Mesodermal cell (in vitro differentiated cells): ENCODE data around the gene KIRREL1.
A peak's percentile ranks its signal among the peaks of the same experiment; 100 is the strongest.

ENCODE experiments used
- H3K27ac ChIP-seq: 2 replicates; pipeline ENCODE4 v1.7.0; 2013; ENCODE audit warnings: mild to moderate bottlenecking, low read depth, low read length, moderate library complexity; ENCODE audit not compliant: severe bottlenecking
- H3K36me3 ChIP-seq: 2 replicates; pipeline ENCODE4 v1.7.1; 2013; ENCODE audit warnings: mild to moderate bottlenecking, low read length, moderate library complexity; ENCODE audit not compliant: control insufficient read depth, insufficient read depth
- H3K4me1 ChIP-seq: one replicate; pipeline ENCODE4 v1.7.1; 2013; ENCODE audit warnings: mild to moderate bottlenecking, low read length; ENCODE audit not compliant: insufficient read depth, control insufficient read depth, poor library complexity, severe bottlenecking
- H3K4me3 ChIP-seq: 2 replicates; pipeline ENCODE4 v1.7.0; 2013; ENCODE audit warnings: low read length, control low read depth, mild to moderate bottlenecking; ENCODE audit not compliant: insufficient read depth, poor library complexity, severe bottlenecking; ENCODE audit errors: extremely low read depth
- H3K9me3 ChIP-seq: 2 replicates; pipeline ENCODE4 v1.7.1; 2013; ENCODE audit warnings: mild to moderate bottlenecking, low read length, moderate library complexity; ENCODE audit not compliant: control insufficient read depth
- WGBS, 2 experiments: methylation state at CpG; one replicate each; pipeline ENCODE4 v1.1.5; 2013; ENCODE audit warnings: missing lambda C conversion rate in 2 of 2; ENCODE audit not compliant: insufficient coverage in 2 of 2; 5-methylcytosine and 5-hydroxymethylcytosine counted together

Gene KIRREL1

GRCh38 chr1:158007667-158008386 lies 14.4 kb downstream of the KIRREL1 start:
- peaks cover 29% of the 10 kb centered on the region for H3K36me3 ChIP-seq
- no peaks in the 10 kb centered on the region for H3K9me3 ChIP-seq
- WGBS, 2 experiments: 41 to 53% methylated on average over 3 to 9 of the region's 15 CpGs
- peak overlapping the region; percentile 100 for H3K27ac ChIP-seq
- H3K4me1 ChIP-seq: peaks cover 86% of the 10 kb centered on the region
- no peak overlapping the region for H3K4me3 ChIP-seq

DNA sequence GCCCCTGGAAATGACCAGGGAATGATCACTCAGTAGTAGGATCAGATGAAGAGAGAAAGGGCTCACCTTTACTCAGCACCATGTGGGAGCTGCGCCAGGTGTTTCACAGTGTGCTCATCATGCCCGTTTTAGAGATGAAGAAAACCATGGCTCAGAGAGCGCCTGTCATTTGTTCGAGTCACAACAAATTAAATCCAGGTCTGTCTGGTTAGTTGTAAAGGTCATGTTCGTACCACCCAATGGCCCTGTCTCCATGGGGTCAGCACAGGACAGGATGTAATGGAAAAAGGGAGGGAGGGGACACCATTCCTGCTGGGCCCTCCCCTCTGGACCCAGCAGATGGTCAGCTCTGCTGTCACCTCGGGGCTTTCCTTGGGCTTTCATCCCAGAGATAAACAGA lies 15.2 kb downstream of the KIRREL1 start:
- Histone ChIP-seq H3K36me3 (peaks cover 29% of the 10 kb centered on the region), H3K9me3 (no peaks in the 10 kb centered on the region), H3K4me3 (no peak overlapping the region), H3K4me1 (peaks cover 86% of the 10 kb centered on the region), H3K27ac (peak overlapping the region; percentile 100)
- WGBS, 2 experiments: 80 to 86% methylated on average over 5 to 6 of the region's 6 CpGs

GRCh38 chr1:158011714-158012113 lies 18.3 kb downstream of the KIRREL1 start:
- no peak overlapping the region for H3K4me3 ChIP-seq
- H3K4me1 ChIP-seq: peaks cover 93% of the 10 kb centered on the region
- H3K36me3 ChIP-seq: peaks cover 14% of the 10 kb centered on the region
- H3K27ac ChIP-seq: peak overlapping the region; percentile 100
- H3K9me3 ChIP-seq: no peaks in the 10 kb centered on the region
- 76 to 80% methylated on average over 5 of the region's 5 CpGs for WGBS, 2 experiments

- Histone ChIP-seq H3K9me3 (no peaks in the 10 kb centered on the region), H3K4me1 (peaks cover 89% of the 10 kb centered on the region), H3K27ac (peak overlapping the region; percentile 23), H3K4me3 (no peak overlapping the region), H3K36me3 (peaks cover 2% of the 10 kb centered on the region)
- 57 to 60% methylated on average over 5 to 6 of the region's 12 CpGs for WGBS, 2 experiments
These were observed 20.6 kb downstream of the KIRREL1 start for GRCh38 chr1:158013840-158014730.

DNA sequence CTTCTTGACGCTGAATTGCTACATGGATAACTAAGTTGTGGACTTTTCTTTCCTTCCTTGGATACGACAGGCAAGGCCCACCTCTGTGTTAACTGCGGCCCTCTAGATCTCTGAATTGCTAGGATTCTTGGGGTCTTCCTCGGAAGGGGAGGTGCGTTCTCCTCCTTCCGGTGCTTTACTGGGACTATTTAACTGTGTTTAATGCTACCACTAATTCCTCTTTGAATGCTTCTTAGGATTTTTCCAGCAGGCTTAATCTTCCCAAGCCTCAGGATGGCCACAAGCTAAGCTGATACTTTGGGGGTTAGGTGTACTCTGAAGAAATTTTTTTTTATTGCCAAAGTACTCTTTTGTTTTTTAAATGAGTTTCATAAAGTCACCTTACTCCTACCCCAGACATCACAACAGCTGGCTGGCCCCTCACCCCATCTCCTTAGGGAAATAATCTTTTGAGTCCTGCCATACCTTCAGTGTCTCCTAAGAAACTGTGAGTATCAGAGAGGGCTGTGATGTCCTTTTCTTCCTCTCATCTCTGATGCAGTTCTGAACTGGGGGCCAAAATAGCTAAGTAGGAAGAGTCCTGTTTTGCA lies 21.4 kb downstream of the KIRREL1 start:
- H3K9me3 ChIP-seq: no peaks in the 10 kb centered on the region
- H3K27ac ChIP-seq: peak overlapping the region; percentile 23
- no peaks in the 10 kb centered on the region for H3K36me3 ChIP-seq
- peaks cover 86% of the 10 kb centered on the region for H3K4me1 ChIP-seq
- H3K4me3 ChIP-seq: no peak overlapping the region
- 36 to 61% methylated on average over 3 to 5 of the region's 6 CpGs for WGBS, 2 experiments

DNA sequence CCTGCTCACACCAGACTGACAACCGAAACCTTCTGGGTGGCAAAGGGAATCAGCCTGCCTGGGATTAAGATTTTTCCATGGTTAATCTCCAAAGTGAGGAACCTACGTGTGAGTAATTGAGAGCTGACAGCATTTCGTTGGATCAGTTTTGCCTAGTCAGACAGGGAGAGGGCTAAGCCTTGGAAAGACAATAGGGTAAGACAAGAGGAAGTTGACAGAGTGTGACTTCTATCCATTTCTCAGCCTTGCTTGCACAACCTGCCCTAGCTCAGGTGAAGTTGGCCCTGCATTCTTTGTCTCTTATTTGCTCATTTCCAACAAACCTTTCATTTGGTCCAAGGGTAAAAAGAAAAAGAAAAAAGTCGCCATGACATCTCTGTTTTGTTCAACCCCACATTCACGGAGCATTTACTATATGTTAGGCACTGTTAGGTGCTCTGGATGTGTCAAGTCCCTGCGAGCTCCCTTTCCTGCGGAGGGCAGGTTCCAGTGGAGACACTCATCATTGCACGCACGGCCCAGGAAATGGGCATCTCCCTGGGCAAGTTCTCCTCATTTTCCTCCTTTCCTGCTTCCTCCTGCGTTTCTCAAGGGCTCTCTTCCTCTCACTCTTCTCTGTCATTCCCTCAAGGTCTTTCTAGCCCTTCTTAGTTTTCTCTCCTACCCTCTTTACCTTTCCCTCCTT lies 23.3 kb downstream of the KIRREL1 start:
- Histone ChIP-seq H3K4me1 (peaks cover 89% of the 10 kb centered on the region), H3K4me3 (no peak overlapping the region), H3K27ac (peak overlapping the region; percentile 100), H3K36me3 (peaks cover 8% of the 10 kb centered on the region), H3K9me3 (no peaks in the 10 kb centered on the region)
- 57 to 69% methylated on average over 7 to 9 of the region's 10 CpGs for WGBS, 2 experiments

- Histone ChIP-seq H3K4me3 (no peak overlapping the region), H3K4me1 (peaks cover 90% of the 10 kb centered on the region), H3K36me3 (peaks cover 20% of the 10 kb centered on the region), H3K9me3 (no peaks in the 10 kb centered on the region), H3K27ac (peak overlapping the region; percentile 100)
- 57 to 94% methylated on average over 2 to 3 of the region's 4 CpGs for WGBS, 2 experiments
These were observed 24.6 kb downstream of the KIRREL1 start for GRCh38 chr1:158017800-158018595.

GRCh38 chr1:158019171-158019868 lies 25.9 kb downstream of the KIRREL1 start:
- Histone ChIP-seq H3K36me3 (peaks cover 28% of the 10 kb centered on the region), H3K9me3 (no peaks in the 10 kb centered on the region), H3K4me1 (peaks cover 87% of the 10 kb centered on the region), H3K4me3 (peak overlapping the region; percentile 6), H3K27ac (peak overlapping the region; percentile 100)
- 0% methylated on average over 1 to 2 of the region's 4 CpGs for WGBS, 2 experiments

DNA sequence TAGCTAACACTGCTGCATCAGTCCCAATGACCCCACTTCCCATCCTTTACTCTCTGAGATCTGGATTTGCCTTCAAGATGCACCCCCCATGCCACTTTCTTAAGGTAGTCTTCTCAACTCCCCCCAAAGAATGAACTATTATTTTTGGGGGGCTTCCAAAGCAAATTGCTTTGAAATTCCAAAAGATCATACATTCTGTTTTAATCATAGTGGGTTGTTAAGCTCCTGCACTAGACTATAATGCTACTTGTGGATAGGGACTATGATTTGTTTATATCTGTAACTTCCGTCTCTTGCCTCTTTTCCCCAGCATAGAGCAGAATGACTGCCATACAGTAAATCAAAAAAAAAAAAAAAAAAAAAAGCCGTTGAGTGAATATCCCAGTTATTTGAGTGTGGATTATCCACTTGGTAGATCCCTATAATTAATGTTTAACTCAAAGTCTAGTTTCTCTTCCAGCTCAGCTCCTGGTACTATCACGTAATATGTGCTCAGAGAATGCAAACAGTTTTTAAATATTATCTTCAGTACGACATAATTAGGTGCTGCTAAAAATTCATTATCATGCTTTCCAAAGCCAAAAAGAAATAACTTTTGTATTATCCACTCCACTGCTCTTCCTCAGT lies 26.9 kb downstream of the KIRREL1 start:
- WGBS, 2 experiments: 93% methylated on average over 2 of the region's 4 CpGs; no CpG with 5 or more reads in 1 of the 2 experiments
- Histone ChIP-seq H3K4me3 (no peak overlapping the region), H3K36me3 (peaks cover 34% of the 10 kb centered on the region), H3K27ac (peak overlapping the region; percentile 100), H3K9me3 (no peaks in the 10 kb centered on the region), H3K4me1 (peaks cover 89% of the 10 kb centered on the region)
